ENCODE measurements around the gene STX11.

GRCh38 chr6:144159223-144159622, 8.9 kb downstream of the STX11 start:
- TF ChIP-seq POLR2A (IDR thresholded peaks at IDR 0.05; ENCODE audit: low read depth, low read length) (no peak), POLR2AphosphoS5 (IDR thresholded peaks at IDR 0.05; ENCODE audit: low read depth, low read length) (no peak), TAF1 (IDR thresholded peaks at IDR 0.05; ENCODE audit: borderline replicate concordance, low read depth, low read length) (no peak)
